ENCODE results near the gene SCAPER. TPM values are rescaled to one million over a fixed set of nuclear protein-coding genes. Genes with fewer than 3 reads are reported as not detected.

The SCAPER gene
- total and polyA plus RNA-seq, 12 donors, result 6.9 to 48.1 (median 39.5) TPM

DNA sequence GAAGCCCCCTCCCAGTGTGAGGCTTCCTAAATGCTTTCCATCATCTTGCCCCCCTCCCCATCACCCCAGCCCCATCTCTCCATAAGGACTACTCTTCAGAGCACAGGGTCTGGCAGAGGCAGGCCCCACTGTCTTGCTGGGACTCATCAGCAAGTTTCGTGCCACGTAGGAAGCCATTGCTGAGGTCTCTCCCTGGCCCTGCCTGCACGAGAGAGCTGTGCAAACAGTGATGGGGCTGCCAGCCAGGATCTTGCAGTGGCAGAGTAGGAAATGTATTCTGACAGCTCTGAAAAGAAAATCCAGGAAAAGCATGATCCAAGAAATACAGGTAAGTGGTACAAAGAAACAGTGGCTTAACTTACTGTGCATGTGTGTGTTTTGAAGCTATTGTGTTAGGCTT is 546.0 kb downstream of the SCAPER start:
- no peak overlapping the region for H3K4me3 ChIP-seq
- no peak overlapping the region for H3K27ac ChIP-seq
- DNase-seq (no peak), ATAC-seq (no peak)
- 94 to 98% methylated on average over 3 of the region's 3 CpGs for WGBS, 2 donors
- peaks cover 0 to 9% (median 0%) of the 10 kb centered on the region in 9 donors for H3K36me3 ChIP-seq
- peaks cover 0 to 4% (median 0%) of the 10 kb centered on the region in 7 donors for H3K27me3 ChIP-seq
- no peaks in the 10 kb centered on the region for H3K4me1 ChIP-seq
- H3K9me3 ChIP-seq, result no peaks in the 10 kb centered on the region
- TF ChIP-seq, protein P1, sequence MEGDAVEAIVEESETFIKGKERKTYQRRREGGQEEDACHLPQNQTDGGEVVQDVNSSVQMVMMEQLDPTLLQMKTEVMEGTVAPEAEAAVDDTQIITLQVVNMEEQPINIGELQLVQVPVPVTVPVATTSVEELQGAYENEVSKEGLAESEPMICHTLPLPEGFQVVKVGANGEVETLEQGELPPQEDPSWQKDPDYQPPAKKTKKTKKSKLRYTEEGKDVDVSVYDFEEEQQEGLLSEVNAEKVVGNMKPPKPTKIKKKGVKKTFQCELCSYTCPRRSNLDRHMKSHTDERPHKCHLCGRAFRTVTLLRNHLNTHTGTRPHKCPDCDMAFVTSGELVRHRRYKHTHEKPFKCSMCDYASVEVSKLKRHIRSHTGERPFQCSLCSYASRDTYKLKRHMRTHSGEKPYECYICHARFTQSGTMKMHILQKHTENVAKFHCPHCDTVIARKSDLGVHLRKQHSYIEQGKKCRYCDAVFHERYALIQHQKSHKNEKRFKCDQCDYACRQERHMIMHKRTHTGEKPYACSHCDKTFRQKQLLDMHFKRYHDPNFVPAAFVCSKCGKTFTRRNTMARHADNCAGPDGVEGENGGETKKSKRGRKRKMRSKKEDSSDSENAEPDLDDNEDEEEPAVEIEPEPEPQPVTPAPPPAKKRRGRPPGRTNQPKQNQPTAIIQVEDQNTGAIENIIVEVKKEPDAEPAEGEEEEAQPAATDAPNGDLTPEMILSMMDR (IDR thresholded peaks at IDR 0.05), result no peak
- intact Hi-C loops (cut with DNase I), result no loop called here

DNA sequence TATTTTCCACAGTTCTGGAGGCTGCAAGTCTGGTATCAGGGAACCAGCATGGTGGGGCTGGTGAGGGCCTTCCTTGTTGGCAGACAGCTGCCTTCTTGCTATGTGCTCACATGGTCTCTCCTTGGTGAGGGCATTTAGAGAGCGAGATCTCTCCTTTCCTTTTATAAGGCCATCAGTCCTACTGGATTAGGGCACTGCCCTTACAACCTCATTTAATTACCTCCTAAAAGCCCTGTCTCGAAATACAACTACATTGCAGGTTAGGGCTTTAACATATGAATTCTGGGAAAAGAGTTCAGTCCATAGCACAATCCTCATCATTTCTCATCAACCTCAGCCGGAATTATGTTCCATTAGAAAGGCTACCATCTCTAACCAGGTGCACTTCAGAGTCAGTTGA is 546.7 kb downstream of the SCAPER start:
- no peaks in the 10 kb centered on the region for H3K9me3 ChIP-seq
- DNase-seq, result no peak
- H3K27me3 ChIP-seq, result peaks cover 0 to 4% (median 0%) of the 10 kb centered on the region in 7 donors
- ATAC-seq, result no peak
- no peaks in the 10 kb centered on the region for H3K4me1 ChIP-seq
- intact Hi-C loops (cut with DNase I), result no loop called here
- no peak overlapping the region for H3K27ac ChIP-seq
- WGBS, 2 donors, result 96 to 99% methylated on average over 3 of the region's 3 CpGs
- H3K36me3 ChIP-seq, result peaks cover 0 to 15% (median 0%) of the 10 kb centered on the region in 9 donors
- H3K4me3 ChIP-seq, result no peak overlapping the region
- TF ChIP-seq, protein P1 (IDR thresholded peaks at IDR 0.05), result no peak

DNA sequence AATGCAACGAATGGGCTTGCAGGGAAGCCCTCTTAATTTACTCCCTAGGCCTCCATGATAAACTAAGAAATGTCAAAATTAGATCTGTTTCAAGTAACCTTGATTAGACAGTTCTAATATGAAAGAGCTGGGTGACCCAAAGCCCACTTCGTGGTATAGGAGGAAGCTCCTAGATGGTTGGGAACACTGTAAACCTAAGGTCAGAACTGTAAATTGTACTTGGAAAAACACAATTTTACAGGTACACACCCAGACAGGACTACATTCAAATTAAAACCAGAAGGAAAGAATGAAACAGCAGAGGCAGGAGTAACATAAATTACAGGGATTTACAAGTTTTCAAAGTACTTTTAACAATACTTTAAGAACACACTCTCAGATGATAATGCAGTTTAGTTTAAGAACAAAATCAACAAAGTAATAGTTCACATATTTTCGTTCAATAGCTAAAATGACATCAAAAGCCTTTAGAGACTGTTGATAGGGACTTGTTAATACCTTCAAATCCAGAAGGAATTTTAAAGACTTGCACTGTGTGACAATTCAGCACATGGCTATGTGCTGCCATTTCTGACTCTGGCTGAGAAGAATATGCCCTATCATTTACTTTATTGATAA is 550.2 kb downstream of the SCAPER start:
- Histone ChIP-seq H3K9me3 (no peaks in the 10 kb centered on the region), H3K36me3 (peaks cover 0 to 27% (median 0%) of the 10 kb centered on the region in 9 donors), H3K4me1 (no peaks in the 10 kb centered on the region), H3K27ac (no peak overlapping the region), H3K4me3 (no peak overlapping the region), H3K27me3 (peaks cover 0 to 9% (median under 1%) of the 10 kb centered on the region in 7 donors)
- DNase-seq (no peak), ATAC-seq (no peak)
- TF ChIP-seq, protein P1 (IDR thresholded peaks at IDR 0.05), result no peak
- intact Hi-C loops (cut with DNase I), result no loop called here
- 92 to 93% methylated on average over 3 of the region's 3 CpGs for WGBS, 2 donors

DNA sequence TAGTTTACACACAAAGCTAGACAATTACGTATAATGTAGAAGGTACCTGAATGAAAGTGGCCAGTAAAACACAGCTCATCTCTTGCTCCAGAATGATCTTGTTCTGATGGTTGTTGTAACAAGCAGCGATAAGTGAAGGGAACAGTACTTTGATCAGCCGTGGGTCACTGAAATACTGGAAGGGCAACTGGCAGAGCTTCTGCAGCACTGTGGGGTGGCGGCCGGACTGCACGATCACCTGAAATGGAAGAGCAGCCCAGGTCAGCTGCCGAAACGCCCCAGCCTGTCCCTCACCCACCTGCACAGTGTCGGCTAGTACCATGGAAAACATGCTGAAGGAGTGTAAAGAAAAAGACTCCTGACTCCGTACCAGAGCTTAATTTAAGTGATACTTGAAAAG is 551.2 kb downstream of the SCAPER start:
- 95 to 99% methylated on average over 10 of the region's 10 CpGs for WGBS, 2 donors
- DNase-seq, result no peak
- Histone ChIP-seq H3K27ac (no peak overlapping the region), H3K4me1 (no peaks in the 10 kb centered on the region), H3K36me3 (peaks cover 0 to 18% (median 0%) of the 10 kb centered on the region in 9 donors), H3K4me3 (no peak overlapping the region), H3K27me3 (peaks cover 0 to 10% (median 7%) of the 10 kb centered on the region in 7 donors), H3K9me3 (no peaks in the 10 kb centered on the region)
- TF ChIP-seq, protein P1 (IDR thresholded peaks at IDR 0.05), result no peak
- intact Hi-C loops (cut with DNase I), result no loop called here
- ATAC-seq, result no peak

Measured in heart right ventricle (tissue), 16 donors.